ENCODE data around the gene LARGE1.
A peak's percentile ranks its signal among the peaks of the same experiment; 100 is the strongest.

The LARGE1 gene

DNA sequence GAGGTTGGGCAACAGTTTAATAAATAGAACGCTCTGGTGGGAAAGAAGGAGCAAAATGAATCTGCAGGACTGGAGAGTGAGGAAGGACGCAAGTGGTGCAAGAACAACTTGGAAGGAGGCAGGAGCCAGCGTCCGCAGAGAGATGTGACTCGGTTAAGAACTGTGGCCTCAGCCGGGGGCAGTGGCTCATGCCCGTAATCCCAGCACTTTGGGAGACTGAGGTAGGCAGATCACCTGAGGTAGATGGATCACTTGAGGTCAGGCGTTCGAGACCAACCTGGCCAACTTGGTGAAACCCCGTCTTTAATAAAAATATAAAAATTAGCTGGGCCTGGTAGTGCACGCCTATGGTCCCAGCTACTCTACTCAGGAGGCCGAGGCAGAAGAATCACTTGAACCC lies 319.7 kb downstream of the LARGE1 start:
- DNase-seq: no peak

DNA sequence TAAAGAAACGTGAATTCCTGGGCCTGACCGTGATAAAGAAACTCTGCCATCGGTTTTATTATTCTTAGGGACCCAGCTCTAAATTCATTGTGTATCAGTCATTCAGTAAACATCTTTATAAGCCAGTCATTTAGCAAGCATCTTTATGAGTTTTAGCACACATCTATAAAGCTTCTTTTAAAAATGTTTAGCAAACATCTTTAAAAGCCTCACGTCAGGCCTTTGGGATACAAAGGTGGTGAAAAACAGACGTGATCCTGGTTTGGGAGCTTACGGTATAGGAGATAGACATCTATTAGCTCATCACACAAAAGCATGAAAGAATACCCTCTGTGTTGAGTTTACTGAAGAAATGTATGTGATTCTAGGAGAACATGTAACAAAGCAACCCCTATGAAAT lies 320.2 kb downstream of the LARGE1 start:
- no peak for DNase-seq

DNA sequence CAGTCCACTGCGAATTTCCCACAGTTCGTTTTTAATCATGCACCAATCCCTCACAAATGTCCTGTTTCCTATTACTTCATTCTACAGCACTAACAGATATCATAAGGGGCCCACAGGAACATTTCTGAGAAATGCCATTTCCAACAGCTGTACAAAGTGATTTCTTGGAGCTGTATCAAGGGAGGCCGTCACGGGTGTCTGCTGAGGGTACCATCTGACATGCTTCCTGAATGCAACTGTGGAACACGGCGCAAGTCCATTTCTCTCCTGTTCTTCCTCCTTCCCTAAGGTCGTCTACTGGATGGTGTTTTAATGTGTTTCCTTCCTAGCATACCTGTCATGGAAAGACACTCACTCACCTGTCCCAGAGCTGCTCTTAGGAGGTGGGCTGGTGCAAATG lies 320.7 kb downstream of the LARGE1 start:
- no peak for DNase-seq

DNA sequence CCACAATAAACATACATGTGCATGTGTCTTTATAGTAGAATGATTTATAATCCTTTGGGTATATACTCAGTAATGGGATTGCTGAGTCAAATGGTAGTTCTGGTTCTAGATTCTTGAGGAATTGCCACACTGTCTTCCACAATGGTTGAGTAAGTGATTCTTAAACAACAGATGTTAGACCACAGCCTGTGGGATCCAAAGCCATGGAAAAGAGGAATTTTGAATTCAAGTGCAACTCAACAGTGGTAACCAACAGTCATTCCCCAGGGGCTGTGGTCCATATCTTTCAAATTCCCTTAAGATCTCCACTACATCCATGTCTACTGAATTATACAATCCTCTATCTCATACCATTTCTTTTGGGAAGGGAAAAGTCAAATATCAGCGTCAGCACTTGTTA lies 321.5 kb downstream of the LARGE1 start:
- no peak for DNase-seq

DNA sequence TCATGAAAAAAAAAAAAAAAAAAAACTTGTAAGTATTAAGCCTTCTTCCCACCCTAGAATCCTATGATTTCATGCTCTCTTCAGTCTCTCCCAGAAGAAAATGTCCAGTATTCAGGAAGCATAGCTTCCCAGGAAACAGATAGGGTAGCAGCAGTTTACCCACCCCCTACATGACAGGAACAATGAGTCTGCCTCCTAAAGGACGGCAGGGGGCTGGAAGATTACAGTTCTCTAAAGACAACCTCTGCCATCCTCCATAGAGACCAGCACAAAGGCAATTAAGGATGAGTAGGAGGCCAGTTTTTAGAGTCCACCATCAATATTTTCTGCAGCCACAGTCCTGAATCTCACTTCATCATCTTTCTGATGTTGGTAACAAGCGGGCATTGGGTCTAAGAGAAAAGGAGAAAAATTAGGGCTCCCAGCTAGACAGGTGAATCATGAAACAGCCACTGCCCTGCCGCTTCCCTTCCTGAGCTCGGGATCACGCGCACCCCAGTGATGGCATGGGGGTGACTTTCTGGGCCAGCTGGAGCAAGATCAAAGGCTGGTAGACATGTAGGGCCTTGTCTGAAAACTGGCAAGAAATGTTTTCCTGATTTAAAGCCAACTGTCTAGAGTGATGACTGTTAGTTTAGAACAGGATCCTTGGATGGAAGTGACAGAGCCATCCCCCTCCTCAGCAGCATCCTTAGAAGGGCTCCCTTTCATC lies 322.8 kb downstream of the LARGE1 start:
- no peak for DNase-seq

DNA sequence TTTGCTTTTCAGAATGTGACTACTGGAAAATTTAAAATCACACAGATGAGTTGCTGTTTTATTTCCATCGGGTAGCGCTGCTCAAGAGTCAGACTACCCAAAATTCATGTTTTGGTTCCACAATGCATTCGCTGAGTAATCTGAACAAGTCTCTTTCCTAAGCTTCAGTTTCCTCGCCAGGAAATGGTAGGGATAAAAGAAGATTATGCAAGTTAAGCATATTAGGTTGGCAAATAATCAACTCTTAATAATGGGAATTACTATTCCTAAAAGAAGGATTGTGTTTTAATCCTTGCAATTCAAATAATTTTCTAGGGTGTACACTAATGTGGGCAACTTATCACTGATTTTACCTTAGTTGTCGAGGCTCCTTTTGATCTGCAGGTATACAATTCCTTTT lies 326.5 kb downstream of the LARGE1 start:
- no peak for DNase-seq

DNA sequence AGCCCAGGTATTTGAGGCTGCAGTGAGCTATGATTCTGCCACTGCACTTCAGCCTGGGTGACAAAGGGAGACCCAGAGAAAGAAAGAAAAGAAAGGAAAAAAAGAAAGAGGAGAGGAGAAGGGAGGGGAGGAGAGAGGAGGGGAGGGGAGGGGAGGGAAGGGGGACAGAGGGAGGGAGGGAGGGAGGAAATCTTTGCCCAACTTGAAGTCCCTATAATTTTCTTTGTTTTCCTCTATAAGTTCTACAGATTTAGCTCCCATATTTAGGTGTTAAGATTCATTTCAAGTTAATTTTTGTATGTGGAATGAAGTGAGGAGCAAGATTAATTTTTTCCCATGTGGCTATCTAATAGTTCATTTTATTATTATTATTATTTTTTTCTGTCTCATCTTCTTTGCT lies 328.3 kb downstream of the LARGE1 start:
- DNase-seq: no peak

DNA sequence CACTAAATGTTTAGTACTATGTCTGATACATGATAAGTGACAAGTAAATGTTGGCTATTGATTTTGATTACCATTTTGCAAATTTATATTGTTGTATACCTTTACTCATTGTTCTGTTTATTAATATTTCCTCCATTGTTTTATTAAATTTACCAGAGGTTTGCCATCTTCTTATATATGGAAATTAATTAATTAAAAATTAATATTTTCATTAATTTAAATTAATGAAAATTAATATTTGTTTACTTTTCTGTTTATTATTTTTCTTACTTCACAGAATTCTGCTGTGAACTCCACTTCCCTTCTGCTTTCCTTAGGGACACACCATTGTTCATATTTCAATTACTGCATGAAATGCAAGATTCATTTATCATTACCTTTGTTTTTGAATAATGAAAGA lies 331.0 kb downstream of the LARGE1 start:
- no peak for DNase-seq

DNA sequence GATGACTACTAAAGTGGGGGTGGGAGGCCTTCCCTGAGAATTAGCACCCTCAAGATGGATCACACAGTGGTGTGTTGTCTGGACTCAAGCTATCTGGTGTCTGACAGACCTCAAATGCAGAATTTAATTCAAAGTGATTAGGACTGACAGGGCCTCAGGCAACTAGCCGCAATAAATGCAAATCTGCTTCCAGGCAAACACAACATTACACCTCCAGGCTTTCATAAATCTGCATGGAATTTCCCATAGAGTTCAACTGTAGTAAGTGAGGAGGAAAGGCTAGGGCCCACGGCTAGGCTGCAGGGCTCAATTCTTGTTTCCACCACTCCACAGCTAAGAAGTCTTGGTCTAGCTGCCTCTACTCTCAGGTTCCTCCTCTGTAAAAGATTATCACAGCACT lies 331.4 kb downstream of the LARGE1 start:
- DNase-seq: no peak

DNA sequence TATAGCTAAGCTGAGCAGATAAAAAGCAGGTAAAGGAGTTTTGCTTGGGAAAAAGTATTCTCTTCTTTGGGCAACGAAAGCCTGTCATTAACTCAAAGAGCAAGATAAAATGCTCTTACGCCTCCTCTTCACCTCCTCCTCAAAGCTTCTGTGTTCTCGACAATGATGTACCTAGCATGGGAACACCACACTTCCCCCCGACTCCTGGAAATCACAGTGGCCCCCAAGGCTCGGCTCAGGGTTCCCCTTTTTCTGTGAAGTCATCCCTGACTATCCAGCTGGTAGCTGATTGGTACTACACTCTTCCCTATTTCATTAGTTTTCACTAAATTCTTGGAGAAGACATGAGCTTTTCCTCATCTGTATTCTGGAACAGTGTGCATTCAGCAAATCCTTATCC lies 336.1 kb downstream of the LARGE1 start:
- peak in 1 of 58 donors; percentile 11 for DNase-seq

DNA sequence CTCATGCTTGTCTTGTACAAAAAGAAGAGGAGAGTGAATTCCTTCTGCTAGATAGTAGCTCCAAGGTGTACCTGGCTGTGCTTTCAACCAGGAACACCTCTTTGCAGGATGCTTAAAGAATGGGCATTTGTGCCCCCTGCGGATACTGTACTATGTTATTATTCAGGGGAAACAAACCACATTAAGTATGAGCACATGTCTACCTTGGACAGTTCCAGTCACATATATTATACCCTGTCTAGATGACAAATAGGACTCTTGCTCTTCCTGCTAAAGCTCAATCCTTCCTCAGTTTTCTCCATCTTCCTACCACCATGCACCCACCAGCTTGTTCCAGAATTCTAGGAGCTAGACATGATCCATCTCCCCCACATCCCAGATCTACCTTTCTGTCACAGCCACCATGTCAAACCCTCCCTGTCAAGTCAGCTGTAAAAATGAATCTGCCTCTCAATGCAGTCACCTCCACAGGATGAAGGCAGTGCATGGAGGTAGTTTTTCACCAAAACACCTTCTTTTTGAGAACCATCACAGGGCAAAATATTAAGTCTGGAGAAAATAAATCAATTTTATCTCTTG lies 337.4 kb downstream of the LARGE1 start:
- DNase-seq: no peak

DNA sequence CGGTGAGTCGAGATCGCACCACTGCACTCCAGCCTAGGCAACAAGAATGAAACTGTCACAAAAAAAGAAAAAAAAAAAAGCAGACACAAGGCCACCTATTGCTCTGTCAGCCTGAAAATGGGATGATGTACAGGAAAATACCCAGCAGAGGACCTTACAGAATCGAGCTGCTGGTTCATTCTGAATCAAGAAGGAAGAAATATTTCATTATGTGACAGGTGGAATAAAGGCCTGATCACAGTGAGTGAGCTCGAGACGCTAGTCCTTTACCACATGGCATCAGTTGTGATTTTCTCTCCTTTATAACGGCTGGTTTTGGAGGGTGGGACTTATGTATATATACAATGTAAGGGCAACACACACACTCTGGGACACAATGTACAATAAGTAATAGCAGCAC lies 340.0 kb downstream of the LARGE1 start:
- no peak for DNase-seq

DNA sequence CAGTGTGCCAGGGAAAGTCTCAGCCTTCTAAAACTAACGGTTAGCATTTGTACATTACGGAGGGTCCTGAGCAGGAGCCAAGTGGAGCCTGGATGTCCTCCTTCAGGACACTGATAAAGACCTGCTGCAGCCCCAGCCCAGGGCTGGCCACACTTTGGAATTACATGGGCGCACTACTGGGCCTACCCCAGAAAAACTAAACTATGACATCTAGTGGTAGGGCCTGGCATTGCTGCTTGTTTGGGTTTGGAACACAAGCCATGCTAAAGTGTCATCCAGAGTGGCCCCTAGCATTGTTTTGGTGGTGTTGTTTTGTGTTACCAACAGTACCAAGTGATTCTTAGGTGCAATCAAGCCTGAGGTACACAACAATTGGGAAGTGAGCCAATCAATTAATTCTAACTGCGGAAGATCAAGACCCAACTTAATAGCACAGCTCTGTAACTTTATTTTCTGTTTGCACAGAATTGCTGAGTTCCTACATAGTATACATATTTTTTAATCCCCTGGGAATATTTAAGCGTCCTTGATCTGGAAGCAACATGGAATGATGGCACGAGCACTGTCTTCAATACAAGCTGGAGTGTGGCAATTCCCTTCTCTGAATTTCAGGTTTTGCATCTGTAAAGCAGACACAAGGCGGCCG lies 340.7 kb downstream of the LARGE1 start:
- DNase-seq: peak in 36 of 58 donors; percentile 3 to 49 (median 14)

DNA sequence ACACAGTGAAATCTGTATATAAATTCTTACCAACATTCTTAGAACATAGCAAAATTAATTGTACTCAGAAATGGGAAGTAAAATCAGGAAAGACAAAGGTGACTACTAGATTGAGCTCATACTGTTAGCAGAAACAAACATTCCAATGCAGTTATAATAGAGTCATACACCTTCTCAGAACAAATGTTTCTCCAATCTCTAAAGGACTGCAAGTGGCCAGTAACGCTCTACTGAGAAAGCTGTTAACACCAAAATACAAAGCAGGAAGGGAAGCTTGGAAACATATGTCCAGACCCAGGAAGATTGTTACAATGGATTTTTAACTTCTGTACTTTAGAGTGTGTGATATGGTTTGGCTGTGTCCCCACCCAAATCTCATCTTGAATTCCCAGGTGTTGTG lies 341.5 kb downstream of the LARGE1 start:
- DNase-seq: no peak

DNA sequence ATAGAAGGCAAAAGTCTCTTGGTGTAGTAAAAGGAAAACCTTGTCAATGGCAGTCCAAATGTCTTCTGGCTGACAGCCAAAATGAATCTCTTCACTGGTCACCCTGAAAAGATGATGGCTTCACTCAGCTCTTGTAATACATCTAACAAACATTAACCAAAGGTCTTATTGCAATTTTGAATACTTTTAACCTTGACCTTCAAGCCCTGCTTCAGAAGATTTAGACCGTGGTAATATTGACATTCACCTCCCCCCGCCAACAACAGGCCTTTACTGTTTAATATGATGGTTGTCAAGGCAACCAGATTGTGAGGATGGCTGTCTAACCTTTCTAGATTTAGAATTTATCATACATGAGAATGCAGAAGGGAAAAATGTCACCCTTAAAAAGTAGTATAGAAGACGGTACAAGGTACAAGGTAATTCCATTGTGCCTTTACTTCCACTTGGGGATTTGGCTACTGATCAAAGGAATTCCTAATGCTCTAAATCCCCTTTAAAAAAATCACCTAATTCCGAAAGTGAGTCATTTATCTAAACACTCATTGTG lies 342.3 kb downstream of the LARGE1 start:
- no peak for DNase-seq

DNA sequence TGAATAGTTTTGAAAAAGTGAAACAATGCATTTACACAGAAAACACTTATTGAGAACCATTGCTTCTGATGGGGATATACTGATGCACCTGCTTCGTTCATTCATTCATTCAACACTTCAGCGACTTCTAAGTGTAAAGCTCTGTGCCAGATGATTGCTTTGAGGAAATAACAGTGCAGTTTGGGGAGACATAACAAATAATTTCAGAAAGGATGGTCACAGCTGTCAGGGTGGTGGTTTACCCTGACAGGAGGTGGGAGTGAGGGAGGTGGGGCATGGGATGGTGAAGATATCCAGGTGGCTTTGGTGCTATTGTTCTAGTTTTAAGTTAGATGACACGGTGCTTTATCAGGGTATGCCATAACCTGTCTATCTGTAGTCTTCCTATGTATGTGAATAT lies 344.1 kb downstream of the LARGE1 start:
- DNase-seq: no peak

DNA sequence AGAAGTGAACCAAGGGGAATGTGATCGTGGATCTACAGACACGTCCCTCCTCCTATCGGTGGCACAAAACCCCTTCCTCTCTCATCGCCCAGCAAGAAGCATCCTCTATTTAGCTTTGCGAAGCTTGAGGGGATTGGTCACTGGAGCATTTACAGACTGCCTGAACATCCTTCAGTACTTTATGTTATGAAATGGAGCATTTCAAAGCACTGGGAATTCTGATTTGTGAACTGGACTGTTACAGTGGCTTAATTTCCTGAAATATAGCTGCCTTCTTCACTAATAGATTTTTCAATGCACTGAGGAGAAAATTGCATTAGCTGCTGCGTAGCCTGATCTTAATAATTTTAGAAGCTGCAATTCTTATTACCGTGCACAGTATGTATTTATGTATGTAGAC lies 344.5 kb downstream of the LARGE1 start:
- DNase-seq: no peak

DNA sequence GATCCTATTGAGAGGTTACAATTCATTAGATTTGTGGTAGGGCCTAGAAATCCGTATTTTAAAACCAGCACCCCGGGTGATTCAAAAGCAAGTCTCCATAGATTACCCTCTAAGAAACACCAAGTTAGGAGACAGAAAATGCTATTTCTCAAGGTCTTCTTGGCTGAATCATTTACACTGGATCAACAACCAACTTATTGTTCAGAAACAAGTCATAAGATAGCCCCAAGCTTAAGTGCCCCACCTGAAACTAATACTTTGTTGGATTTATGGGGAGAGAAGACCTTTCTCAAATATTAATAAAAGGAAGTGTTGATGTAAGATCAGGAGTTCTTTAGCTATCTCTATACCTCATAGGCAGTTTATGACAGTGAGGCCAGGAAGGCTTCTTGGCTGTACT lies 345.2 kb downstream of the LARGE1 start:
- DNase-seq: no peak

DNA sequence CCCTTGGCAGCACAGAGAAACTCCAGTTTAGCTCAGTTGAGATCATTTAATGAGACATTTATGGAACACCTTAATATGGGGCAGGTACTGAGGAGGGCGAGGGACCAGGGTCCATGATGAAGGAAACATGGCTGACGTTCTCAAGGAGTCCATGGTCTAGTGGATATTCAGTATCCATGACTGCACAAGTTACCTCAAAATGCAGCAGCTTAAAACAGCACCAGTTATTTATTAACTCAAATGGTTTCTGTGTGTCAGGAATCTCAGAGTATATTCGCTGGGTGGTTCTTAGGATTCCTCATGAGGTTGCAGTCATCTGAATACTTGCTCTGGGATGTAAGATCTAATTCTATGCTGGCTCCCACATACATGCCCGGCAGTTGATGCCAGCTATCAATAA lies 346.8 kb downstream of the LARGE1 start:
- no peak for DNase-seq

DNA sequence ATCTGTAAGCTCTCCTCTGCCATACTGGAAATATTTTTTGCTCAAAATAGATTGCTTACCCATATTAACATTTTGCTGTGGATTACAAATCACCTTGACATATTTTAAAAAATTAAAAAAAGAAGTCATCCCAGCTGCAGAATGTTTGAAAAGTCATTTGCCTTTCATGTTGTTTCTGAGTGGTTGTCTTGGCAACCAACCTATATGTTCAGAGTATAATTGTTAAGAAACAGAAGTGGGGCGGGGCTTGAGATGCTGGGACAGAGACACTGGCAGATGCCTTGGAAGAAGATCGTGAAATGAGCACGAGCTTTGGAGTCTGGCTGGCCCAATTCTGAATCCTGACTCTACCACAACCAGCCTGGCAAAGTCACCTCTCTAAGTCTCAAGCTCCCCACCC lies 348.2 kb downstream of the LARGE1 start:
- DNase-seq: peak in 3 of 58 donors; percentile 4 to 22 (median 10)

DNA sequence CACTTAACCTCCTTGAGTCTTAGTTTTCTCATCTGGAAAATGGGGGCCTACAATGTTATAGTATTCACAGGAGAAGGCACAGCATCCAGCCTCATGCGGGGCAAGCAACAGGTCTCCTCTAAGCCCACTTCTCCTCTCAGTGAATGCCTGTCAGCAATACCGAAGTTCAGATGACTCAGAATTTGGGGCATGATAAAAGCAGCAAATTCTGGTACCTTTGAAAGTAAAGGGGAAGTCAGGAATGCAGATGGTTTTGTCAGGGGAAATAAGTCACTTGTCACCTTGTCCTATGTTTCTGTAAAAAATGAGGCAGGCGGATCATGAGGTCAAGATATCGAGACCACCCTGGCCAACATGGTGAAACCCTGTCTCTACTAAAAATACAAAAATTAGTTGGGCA lies 350.2 kb downstream of the LARGE1 start:
- DNase-seq: no peak

DNA sequence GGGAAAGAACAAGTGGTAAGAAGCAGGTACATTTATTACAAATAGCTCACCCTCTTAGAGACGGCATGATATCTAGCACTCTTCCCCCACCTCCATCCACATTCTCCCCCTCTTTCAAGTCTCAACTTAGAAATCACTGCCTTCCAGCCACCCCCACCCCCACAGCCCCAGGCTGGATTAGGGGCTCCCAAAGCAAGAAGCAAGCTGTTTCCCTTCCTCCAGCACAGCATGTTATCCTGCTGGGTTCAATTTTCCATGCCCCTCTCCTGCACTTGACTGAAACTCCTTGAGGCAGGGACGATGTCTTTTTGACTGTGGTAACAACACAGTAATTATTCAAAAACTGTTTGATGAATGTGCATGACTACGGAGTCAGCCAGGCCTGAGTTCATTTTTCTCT lies 350.7 kb downstream of the LARGE1 start:
- DNase-seq: no peak

DNA sequence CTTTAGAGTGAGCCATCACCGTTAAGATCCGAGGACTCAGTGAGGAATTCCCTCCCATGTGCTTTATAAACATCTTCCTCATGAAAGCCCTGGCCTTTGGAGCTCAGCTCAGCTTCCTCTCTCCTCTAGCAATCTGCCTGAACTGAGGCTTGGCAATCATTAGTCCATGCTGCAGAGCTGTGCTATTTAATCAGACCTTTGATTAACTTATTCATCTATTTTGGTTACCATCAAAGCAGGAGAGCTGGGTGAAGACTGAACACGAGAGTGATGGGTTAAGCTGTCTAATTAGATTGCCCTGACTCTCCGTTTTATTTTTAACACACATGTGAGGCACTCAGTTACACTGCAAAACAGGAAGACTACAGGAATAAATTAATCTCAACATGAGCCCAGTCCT lies 351.3 kb downstream of the LARGE1 start:
- no peak for DNase-seq

Measured in anterior cingulate cortex (tissue), 58 donors.